Erythroblast (primary cell): ENCODE results near the gene HOXD9.

Experiments used
- GATA1 ChIP-seq: IDR thresholded peaks from 2 replicates; pipeline ENCODE4 v1.6.1; 2011; ENCODE audit warnings: low read depth, mild to moderate bottlenecking, control low read depth, low read length, moderate library complexity
- POLR2A ChIP-seq: IDR thresholded peaks from 2 replicates; pipeline ENCODE4 v1.6.1; 2011; ENCODE audit warnings: mild to moderate bottlenecking, low read length

- TF ChIP-seq POLR2A, result no peak
- TF ChIP-seq GATA1, result no peak
Observed at GRCh38 chr2:176088048-176088936, 34.2 kb upstream of the HOXD9 start.
